CD4-positive, alpha-beta T cell treated with Interleukin-21 for 1 hour (primary cell): Measurements from ENCODE around the gene STK38L.

Source experiments
- DNase-seq: peaks from one replicate; pipeline ENCODE4 v3.0.0-alpha.2; 2020

The STK38L gene

GRCh38 chr12:27243804-27244688 is at the start of gene STK38L:
STK38L (plus strand) TSS chr12:27244286; CDS start chr12:27297721, 53,435 bp downstream.
- peak; percentile 97 for DNase-seq

DNA sequence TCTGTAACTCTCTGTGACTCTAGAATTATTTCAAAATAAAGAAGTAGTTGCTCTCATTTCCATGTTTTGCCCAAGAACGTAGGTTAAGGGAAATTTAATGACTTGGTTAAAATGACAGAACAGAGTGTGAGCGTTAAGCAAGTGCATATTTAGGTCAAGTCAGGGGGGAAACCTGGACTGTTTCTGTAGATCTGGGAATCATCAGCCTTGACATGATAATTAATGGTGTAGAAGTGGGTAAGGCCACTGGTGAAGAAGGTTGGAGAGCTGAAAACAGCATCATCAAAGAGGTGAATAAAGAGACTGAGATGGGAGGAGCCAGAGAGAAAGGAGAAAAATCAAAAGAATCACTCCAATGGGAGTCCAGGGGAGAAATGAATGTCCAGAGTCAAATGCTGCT is 49.4 kb upstream of the STK38L start:
- no peak for DNase-seq

- no peak for DNase-seq
Observed at GRCh38 chr12:27198036-27198435, 46.0 kb upstream of the STK38L start.

DNA sequence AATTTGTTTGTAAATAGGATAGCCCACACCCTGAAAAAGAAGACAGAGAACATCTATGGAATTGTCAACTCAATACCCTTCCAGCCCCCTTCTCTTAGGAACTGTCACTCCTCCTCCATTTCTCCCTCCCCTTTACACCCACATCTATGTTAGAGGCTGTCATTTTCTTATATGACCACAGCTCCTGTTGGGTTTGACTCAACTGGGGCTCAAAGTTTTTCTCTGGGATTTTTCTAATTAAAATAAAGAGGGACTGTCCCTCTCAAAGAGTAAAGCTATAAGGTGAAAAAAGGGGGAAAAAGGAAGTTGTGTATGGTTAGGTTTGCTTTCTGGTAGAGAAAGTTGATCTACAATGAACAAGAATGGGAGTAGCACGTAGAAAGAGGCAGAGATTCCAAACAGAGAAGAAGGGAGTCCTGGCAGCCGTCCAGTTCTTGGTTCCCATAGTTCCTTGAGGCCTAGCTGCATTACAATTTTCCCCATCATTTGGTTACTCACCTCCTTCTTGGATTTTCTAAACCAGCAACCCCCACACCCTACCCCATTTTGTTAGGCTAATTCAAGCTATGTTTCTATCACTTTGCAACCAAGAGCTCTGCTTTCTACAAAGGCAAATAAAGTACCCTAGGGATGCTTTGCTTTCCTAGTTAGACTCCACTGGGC is 44.3 kb upstream of the STK38L start:
- no peak for DNase-seq

DNA sequence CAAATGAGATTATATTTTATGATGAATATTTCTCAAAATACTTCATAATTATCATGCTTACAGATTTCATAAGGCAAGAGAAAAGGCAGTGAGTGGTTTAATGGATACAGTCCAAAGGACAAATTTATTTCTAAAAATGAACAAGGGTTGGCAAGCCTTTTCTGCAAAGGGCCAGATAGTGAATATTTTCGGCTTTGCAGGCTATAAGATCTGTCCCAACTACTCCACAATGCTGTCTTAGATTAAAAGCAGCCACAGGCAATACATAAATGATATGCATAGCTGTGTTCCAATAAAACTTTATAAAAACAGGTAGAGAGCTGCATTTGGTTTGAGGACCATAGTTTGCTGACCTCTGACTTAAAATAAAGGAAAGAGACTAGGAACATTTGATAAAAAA is 42.9 kb upstream of the STK38L start:
- DNase-seq, result no peak

GRCh38 chr12:27206801-27207502 is 37.1 kb upstream of the STK38L start:
- DNase-seq, result no peak

GRCh38 chr12:27207615-27208413 is 36.3 kb upstream of the STK38L start:
- DNase-seq, result no peak

DNA sequence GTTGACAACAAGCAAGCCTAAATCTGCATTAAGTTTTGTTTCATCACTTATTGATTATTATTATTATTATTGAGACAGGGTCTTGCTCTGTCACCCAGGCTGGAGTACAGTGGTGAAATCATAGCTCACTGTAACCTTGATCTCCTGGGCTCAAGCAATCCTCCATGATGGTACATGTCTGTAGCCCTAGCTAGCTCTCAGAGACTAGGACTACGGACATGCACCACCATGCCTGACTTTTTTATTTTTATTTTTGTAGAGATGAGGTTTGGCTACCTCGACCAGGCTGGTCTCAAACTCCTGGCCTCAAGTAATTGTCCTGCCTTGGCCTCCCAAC is 35.7 kb upstream of the STK38L start:
- no peak for DNase-seq

DNA sequence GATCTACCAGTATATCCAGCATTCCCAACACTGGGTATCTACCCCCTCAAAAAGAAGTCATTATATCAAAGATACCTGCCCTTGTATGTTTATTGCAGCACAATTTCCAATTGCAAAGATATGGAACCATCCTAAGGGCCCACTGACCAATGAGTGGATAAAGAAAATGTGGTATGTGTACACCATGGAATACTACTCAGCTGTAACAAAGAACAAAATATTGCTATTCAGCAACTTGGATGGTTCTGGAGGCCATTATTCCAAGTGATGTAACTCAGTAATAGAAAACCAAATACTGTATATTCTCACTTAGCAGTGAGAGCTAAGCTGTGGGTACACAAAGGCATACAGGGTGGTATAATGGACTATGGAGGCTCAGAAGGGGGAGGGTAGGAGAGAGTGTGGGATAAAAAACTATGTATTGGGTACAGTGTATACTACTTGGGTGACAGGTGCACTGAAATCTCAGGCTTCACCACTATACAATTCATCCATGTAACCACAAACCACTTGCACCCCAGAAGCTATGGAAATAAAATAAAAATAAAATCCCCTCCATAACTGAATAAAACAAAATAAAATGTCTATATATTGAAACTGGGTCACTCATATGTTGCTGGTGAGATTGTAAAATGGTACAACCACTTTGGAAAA is 34.7 kb upstream of the STK38L start:
- no peak for DNase-seq

- no peak for DNase-seq
Observed at GRCh38 chr12:27210187-27210586, 33.9 kb upstream of the STK38L start.

- no peak for DNase-seq
Observed at GRCh38 chr12:27212861-27213260, 31.2 kb upstream of the STK38L start.

GRCh38 chr12:27213304-27213703 is 30.8 kb upstream of the STK38L start:
- no peak for DNase-seq

DNA sequence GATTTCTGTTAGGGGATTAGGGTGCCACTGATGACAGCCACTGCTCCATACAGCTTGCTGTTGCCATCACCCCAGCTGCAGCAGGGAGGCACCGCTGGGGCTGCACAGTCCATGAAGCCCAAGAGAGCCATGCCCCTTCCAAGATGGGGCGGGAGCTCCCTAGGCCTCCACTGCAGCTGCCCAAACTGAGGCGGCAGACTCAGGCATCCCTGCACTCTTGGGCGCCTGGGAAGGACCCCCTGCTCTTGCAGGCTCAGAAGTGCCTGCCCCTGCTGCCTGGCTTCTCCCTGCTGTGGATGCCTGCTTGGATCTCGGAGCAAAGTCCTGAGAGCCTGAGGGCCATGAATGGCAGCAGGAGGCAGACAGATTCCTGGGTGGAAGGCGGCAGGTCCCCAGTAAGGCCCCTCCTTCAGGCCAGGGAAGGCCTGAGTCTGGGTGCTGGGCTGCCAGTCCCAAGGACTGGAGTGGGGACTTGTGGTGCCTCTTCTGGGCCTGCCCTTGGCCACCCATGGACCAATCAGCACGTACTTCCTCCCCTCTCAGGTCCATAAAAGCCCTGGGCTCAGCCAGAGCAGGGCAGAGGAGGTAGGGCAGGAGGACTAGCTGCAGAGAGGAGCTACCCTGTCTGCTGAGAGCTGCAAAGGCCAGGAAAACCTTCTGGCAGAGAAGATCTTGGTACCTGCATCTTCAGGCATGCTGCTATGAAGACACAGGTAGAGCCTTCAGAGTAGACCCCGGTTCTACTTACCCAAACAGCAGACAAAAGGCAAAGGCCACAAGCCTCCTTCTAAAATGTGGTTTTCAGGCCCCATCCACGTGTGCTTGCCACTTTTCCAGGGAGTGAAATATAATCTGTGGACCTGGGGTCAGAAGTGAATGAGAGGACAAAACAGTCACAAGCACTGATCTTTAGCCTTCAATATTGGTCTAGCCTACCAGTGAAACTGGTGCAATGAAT is 30.0 kb upstream of the STK38L start:
- DNase-seq, result no peak

DNA sequence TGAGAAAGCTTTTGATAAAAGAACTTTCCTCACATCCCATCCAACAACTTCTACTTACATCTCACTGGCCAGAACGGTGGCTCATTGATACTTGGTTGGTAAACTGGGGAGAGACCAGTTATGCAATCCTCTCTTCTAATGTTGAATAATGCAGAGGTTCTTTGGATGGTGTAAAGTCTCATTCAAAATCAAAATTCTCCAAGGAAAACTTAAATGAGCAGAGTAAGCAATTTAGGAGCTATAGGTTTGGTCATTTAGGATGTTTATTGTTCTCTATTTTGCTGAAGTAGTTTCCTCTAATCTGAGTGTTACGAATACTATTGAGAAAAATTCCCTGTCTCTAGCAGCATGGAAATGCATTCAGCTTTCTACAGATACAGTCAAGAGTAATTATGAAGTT is 26.5 kb upstream of the STK38L start:
- DNase-seq, result no peak

DNA sequence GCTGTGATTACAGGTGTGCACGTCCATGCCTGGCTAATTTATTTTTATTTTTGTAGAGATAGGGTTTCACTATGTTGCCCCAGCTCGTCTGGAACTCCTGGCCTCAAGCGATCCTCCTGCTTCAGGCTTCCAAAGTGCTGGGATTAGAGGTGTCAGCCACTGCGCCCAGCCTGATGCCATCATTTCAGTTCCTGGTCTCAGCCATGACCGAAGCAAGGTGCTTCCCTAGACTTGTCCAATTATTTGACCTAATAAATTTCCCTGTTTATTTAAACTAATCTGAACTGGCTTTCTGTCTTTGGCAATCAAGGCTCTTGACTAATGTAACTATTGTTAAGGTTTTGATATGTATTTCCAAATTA is 24.4 kb upstream of the STK38L start:
- DNase-seq, result no peak

- DNase-seq, result no peak
Observed at GRCh38 chr12:27220055-27220987, 23.8 kb upstream of the STK38L start.

GRCh38 chr12:27220988-27221345 is 23.1 kb upstream of the STK38L start:
- DNase-seq, result no peak

DNA sequence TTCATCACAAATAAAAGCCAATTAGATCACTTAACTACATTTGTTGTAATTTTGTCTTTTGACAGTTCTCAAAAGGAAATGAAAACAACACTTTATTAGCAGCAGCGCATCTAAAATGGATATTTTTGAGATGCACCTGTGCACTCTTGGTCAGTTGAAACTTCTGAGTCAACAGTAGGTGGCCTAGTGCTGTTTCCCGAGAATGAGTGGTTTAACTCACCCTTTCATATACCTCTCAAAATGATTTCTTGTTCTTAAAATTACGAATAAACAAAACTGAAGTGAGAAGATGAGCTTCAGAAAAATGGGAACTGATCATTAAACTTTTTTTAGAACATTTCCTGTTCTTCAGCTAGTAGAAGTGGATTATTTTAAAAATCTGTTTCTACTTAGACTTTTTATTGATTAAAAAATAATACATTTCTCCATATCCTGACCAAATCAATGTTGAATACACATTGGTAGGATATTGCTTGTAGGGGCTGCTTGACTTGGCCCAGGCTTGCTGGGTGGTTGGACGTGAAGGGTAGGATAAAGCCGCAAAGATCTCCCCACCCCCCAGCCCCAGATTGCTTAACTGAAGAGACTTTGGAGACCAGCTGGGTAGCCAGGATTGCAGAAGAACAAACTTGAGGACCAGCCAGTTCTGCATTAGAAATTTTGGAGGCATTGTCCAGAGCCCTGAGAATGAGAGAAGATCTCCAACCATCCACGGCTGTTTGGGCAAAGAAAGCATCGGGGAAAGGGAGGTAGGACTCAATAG is 22.3 kb upstream of the STK38L start:
- DNase-seq, result no peak

GRCh38 chr12:27226407-27226929 is 17.6 kb upstream of the STK38L start:
- no peak for DNase-seq
